ENCODE data around the gene CERK.

Gene CERK

GRCh38 chr22:46725096-46725495 lies 13.0 kb downstream of the CERK start:
- no peaks in the 10 kb centered on the region for H4K20me1 ChIP-seq (ENCODE audit: insufficient read depth)
- H3K27ac ChIP-seq, result no peak overlapping the region
- no peak overlapping the region for H3K4me2 ChIP-seq
- no peaks in the 10 kb centered on the region for H3K27me3 ChIP-seq (ENCODE audit: insufficient read depth, low read depth)
- H3K4me3 ChIP-seq (IDR thresholded peaks at IDR 0.05; ENCODE audit: insufficient read depth, low read depth, low read length), result no peak overlapping the region
- no peaks in the 10 kb centered on the region for H3K4me1 ChIP-seq (ENCODE audit: low read depth, poor library complexity, severe bottlenecking)
- H3K9ac ChIP-seq, result no peak overlapping the region
- H2AFZ ChIP-seq (ENCODE audit: low read depth), result no peak overlapping the region
- H3K79me2 ChIP-seq (ENCODE audit: insufficient read depth, low read depth), result no peaks in the 10 kb centered on the region
- TF ChIP-seq CTCF (conservative IDR thresholded peaks at IDR 0.05; ENCODE audit: low read depth, low read length), result no peak
- H3K36me3 ChIP-seq (ENCODE audit: insufficient read depth), result no peaks in the 10 kb centered on the region

GRCh38 chr22:46723882-46724281 lies 14.2 kb downstream of the CERK start:
- no peaks in the 10 kb centered on the region for H3K36me3 ChIP-seq (ENCODE audit: insufficient read depth)
- no peak for TF ChIP-seq CTCF (conservative IDR thresholded peaks at IDR 0.05; ENCODE audit: low read depth, low read length)
- H3K27me3 ChIP-seq (ENCODE audit: insufficient read depth, low read depth), result no peaks in the 10 kb centered on the region
- H3K4me1 ChIP-seq (ENCODE audit: low read depth, poor library complexity, severe bottlenecking), result no peaks in the 10 kb centered on the region
- H2AFZ ChIP-seq (ENCODE audit: low read depth), result no peak overlapping the region
- no peaks in the 10 kb centered on the region for H4K20me1 ChIP-seq (ENCODE audit: insufficient read depth)
- H3K9ac ChIP-seq, result no peak overlapping the region
- H3K4me3 ChIP-seq (IDR thresholded peaks at IDR 0.05; ENCODE audit: insufficient read depth, low read depth, low read length), result no peak overlapping the region
- H3K79me2 ChIP-seq (ENCODE audit: insufficient read depth, low read depth), result no peaks in the 10 kb centered on the region
- no peak overlapping the region for H3K27ac ChIP-seq
- no peak overlapping the region for H3K4me2 ChIP-seq

GRCh38 chr22:46721501-46722085 lies 16.5 kb downstream of the CERK start:
- Histone ChIP-seq H3K79me2 (ENCODE audit: insufficient read depth, low read depth) (no peaks in the 10 kb centered on the region), H3K27me3 (ENCODE audit: insufficient read depth, low read depth) (no peaks in the 10 kb centered on the region), H3K27ac (no peak overlapping the region), H3K4me3 (IDR thresholded peaks at IDR 0.05; ENCODE audit: insufficient read depth, low read depth, low read length) (no peak overlapping the region), H3K4me1 (ENCODE audit: low read depth, poor library complexity, severe bottlenecking) (no peaks in the 10 kb centered on the region), H2AFZ (ENCODE audit: low read depth) (no peak overlapping the region), H3K9ac (no peak overlapping the region), H4K20me1 (ENCODE audit: insufficient read depth) (no peaks in the 10 kb centered on the region), H3K4me2 (no peak overlapping the region), H3K36me3 (ENCODE audit: insufficient read depth) (no peaks in the 10 kb centered on the region)
- TF ChIP-seq CTCF (conservative IDR thresholded peaks at IDR 0.05; ENCODE audit: low read depth, low read length), result no peak

GRCh38 chr22:46719921-46720320 lies 18.1 kb downstream of the CERK start:
- H3K9ac ChIP-seq, result no peak overlapping the region
- H4K20me1 ChIP-seq (ENCODE audit: insufficient read depth), result no peaks in the 10 kb centered on the region
- no peak overlapping the region for H3K27ac ChIP-seq
- TF ChIP-seq CTCF (conservative IDR thresholded peaks at IDR 0.05; ENCODE audit: low read depth, low read length), result no peak
- H3K27me3 ChIP-seq (ENCODE audit: insufficient read depth, low read depth), result no peaks in the 10 kb centered on the region
- H3K4me3 ChIP-seq (IDR thresholded peaks at IDR 0.05; ENCODE audit: insufficient read depth, low read depth, low read length), result no peak overlapping the region
- no peaks in the 10 kb centered on the region for H3K36me3 ChIP-seq (ENCODE audit: insufficient read depth)
- H3K4me1 ChIP-seq (ENCODE audit: low read depth, poor library complexity, severe bottlenecking), result no peaks in the 10 kb centered on the region
- no peak overlapping the region for H3K4me2 ChIP-seq
- no peak overlapping the region for H2AFZ ChIP-seq (ENCODE audit: low read depth)
- H3K79me2 ChIP-seq (ENCODE audit: insufficient read depth, low read depth), result no peaks in the 10 kb centered on the region
